NB4 (cell line): Measurements from ENCODE around the gene MIER1.
A peak's percentile ranks its signal among the peaks of the same experiment; 100 is the strongest.

Experiments
- DNase-seq: peaks from one replicate; pipeline ENCODE4 v3.0.0; 2010; ENCODE audit warnings: low read depth
- H3K4me3 ChIP-seq: one replicate; pipeline ENCODE4 v1.5.1; 2011; ENCODE audit warnings: mild to moderate bottlenecking, low read depth, low read length, moderate library complexity
- MYC ChIP-seq: IDR thresholded peaks from 2 replicates; pipeline ENCODE4 v1.6.1; 2011; ENCODE audit warnings: low read depth, low read length
- POLR2A ChIP-seq: IDR thresholded peaks from 2 replicates; pipeline ENCODE4 v1.6.1; 2011; ENCODE audit warnings: mild to moderate bottlenecking; ENCODE audit not compliant: insufficient read length; ENCODE audit errors: extremely low read depth
- TF ChIP-seq, protein P1 (sequence below): IDR thresholded peaks from one replicate; pipeline ENCODE4 v1.5.1; 2012; ENCODE audit warnings: low read depth, low read length
- TF ChIP-seq, protein P2 (sequence below): IDR thresholded peaks from 2 replicates; pipeline ENCODE4 v1.6.1; 2011; ENCODE audit warnings: low read depth, low read length

The MIER1 gene

GRCh38 chr1:66917476-66917875, 7.3 kb upstream of the MIER1 start:
- no peak for DNase-seq
- TF ChIP-seq POLR2A = no peak
- TF ChIP-seq, protein P1, sequence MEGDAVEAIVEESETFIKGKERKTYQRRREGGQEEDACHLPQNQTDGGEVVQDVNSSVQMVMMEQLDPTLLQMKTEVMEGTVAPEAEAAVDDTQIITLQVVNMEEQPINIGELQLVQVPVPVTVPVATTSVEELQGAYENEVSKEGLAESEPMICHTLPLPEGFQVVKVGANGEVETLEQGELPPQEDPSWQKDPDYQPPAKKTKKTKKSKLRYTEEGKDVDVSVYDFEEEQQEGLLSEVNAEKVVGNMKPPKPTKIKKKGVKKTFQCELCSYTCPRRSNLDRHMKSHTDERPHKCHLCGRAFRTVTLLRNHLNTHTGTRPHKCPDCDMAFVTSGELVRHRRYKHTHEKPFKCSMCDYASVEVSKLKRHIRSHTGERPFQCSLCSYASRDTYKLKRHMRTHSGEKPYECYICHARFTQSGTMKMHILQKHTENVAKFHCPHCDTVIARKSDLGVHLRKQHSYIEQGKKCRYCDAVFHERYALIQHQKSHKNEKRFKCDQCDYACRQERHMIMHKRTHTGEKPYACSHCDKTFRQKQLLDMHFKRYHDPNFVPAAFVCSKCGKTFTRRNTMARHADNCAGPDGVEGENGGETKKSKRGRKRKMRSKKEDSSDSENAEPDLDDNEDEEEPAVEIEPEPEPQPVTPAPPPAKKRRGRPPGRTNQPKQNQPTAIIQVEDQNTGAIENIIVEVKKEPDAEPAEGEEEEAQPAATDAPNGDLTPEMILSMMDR = no peak
- TF ChIP-seq, protein P2, sequence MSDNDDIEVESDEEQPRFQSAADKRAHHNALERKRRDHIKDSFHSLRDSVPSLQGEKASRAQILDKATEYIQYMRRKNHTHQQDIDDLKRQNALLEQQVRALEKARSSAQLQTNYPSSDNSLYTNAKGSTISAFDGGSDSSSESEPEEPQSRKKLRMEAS = no peak
- TF ChIP-seq MYC = no peak
- no peak overlapping the region for H3K4me3 ChIP-seq

DNA sequence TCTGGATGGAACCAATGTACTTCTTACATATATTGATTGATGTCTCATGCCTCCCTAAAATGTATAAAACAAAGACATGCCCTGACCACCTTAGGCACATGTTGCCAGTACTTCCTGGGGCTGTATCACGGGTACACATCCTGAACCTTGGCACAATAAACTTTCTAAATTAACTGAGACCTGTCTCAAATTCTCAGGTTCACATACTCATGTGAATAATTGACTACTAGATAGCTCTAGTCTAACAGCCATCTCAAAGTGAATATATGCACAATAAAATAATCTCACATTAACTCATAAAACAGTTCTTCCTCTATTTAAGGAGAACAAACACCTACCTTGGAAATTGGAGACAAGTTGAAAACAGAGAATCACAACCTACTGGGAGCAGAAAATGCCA, 5.7 kb upstream of the MIER1 start:
- no peak for DNase-seq
- TF ChIP-seq MYC = no peak
- no peak for TF ChIP-seq POLR2A
- TF ChIP-seq, protein P2 = no peak
- TF ChIP-seq, protein P1 = no peak
- H3K4me3 ChIP-seq = no peak overlapping the region

- no peak for DNase-seq
- H3K4me3 ChIP-seq = no peak overlapping the region
- TF ChIP-seq, protein P2 = no peak
- TF ChIP-seq, protein P1 = no peak
- TF ChIP-seq POLR2A (no peak), MYC (no peak)
Measured at GRCh38 chr1:66919828-66920227, 5.0 kb upstream of the MIER1 start.

- H3K4me3 ChIP-seq = no peak overlapping the region
- no peak for TF ChIP-seq MYC
- TF ChIP-seq, protein P1 = no peak
- TF ChIP-seq POLR2A = no peak
- TF ChIP-seq, protein P2 = no peak
- DNase-seq = no peak
Measured at GRCh38 chr1:66920543-66920942, 4.2 kb upstream of the MIER1 start.

DNA sequence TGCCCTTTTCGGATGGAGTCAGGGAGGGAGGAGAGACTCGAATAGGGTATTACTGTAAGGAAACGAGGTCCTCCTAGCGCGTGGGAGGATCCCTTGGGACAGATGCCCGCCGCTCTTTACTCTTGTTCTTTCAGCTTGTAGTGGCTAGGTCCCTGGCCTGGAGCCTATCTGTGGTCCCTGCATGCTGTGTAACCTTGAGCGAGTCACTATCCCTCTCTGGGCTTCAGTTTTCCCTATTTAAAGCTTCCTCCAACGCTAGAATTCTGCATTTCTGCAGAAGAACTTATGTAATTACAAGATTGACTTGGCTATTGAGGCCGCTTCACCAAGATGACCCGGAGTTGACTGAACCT, 744 bp downstream of the MIER1 start:
- TF ChIP-seq, protein P1 = no peak
- TF ChIP-seq MYC = no peak
- no peak for TF ChIP-seq POLR2A
- TF ChIP-seq, protein P2 = no peak; the same call in 1 of the 2 replicates
- H3K4me3 ChIP-seq = peak overlapping the region; percentile 79
- no peak for DNase-seq

GRCh38 chr1:66925944-66926343, 1.2 kb downstream of the MIER1 start:
- TF ChIP-seq, protein P2 = no peak
- TF ChIP-seq MYC (no peak), POLR2A (no peak)
- TF ChIP-seq, protein P1 = no peak
- peak overlapping the region; percentile 79 for H3K4me3 ChIP-seq
- peak; percentile 27 for DNase-seq
